Motor neuron (in vitro differentiated cells): ENCODE measurements around the gene EIF2B2. TPM values are rescaled to one million over a fixed set of nuclear protein-coding genes. Genes with fewer than 3 reads are reported as not detected.
A peak's percentile ranks its signal among the peaks of the same experiment; 100 is the strongest.

Experiments used
- ATAC-seq, 8 experiments: fragments of 200-7000 bp; cut with Tn5 transposase; replicated peaks in 6 of 8; 2 replicates each; pipeline ENCODE4 v1.8.0; 2021; ENCODE audit warnings: mild to moderate bottlenecking in 8 of 8, moderate library complexity in 8 of 8
- H3K27ac ChIP-seq, 2 donors: fragments of 250-450 bp; sonication (Bioruptor Pico); 2 replicates each; pipeline ENCODE4 v1.9.0; 2021; ENCODE audit warnings: antibody characterized with exemption in 2 of 2, mild to moderate bottlenecking in 2 of 2, moderate library complexity in 1 of 2
- H3K4me1 ChIP-seq, 2 donors: fragments of 250-450 bp; sonication (Bioruptor Pico); replicated peaks in 1 of 2; 2 replicates each; pipeline ENCODE4 v1.6.1; 2021; ENCODE audit warnings: antibody characterized with exemption in 2 of 2, mild to moderate bottlenecking in 2 of 2, moderate library complexity in 1 of 2
- H3K4me3 ChIP-seq, 5 donors: fragments of 250-450 bp; sonication (Bioruptor Pico); 2 replicates each; pipeline ENCODE4 v1.9.0; 2021; ENCODE audit warnings: antibody characterized with exemption in 5 of 5, mild to moderate bottlenecking in 5 of 5, moderate library complexity in 4 of 5
- WGBS, 10 experiments: fragments of 450-650 bp; shearing (Covaris generic); methylation state at CpG; one replicate each; pipeline ENCODE4 v1.0.0; 2022; 5-methylcytosine and 5-hydroxymethylcytosine counted together
- in situ Hi-C, 9 experiments: fragments of 400-800 bp; cut with MboI; loops; one replicate each; pipeline ENCODE4 v1.15.0; 2021; ENCODE audit warnings: low sequenced_read_pairs in 9 of 9, low pct_unique_long_range_greater_than_20kb in 2 of 9; ENCODE audit not compliant: unreplicated experiment in 9 of 9
- total RNA-seq, 8 experiments: library from RNA; unstranded; fragments of 300-600 nt; gene quantifications; 2 replicates each; pipeline versions ENCODE4 v1.2.3 to v1.2.4, GENCODE V29; 2022

The EIF2B2 gene
- total RNA-seq, 8 experiments from 2014 or later = 26.3 to 40.3 (median 32.9) TPM

DNA sequence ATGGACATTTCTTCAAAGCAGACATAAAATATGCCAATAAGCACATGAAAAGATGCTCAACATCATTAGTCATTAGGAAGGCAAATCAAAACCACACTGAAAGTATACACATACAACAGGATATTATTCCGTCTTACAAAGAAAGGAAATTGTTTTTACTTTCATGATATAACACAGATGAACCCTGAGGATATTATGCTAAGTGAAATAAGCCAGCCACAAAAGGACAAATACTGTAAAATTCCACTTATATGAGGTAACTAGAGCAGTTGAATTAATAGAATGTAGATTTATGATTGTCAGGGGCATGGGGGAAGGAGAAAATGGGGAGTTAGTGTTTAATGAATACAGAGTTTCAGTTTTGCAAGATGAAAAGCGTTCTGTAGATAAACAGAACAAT is 56.9 kb downstream of the EIF2B2 start:
- 0 to 100% (median 92%) methylated on average over 1 to 2 of the region's 2 CpGs; no CpG with 5 or more reads in 1 of the 10 experiments for WGBS, 10 experiments
- Histone ChIP-seq H3K4me1 (peaks cover 0 to 6% of the 10 kb centered on the region in 2 donors), H3K27ac (no peak overlapping the region), H3K4me3 (no peak overlapping the region)
- peak in 2 of 8 experiments; percentile 8 to 10 for ATAC-seq
- in situ Hi-C loops = no loop called here

DNA sequence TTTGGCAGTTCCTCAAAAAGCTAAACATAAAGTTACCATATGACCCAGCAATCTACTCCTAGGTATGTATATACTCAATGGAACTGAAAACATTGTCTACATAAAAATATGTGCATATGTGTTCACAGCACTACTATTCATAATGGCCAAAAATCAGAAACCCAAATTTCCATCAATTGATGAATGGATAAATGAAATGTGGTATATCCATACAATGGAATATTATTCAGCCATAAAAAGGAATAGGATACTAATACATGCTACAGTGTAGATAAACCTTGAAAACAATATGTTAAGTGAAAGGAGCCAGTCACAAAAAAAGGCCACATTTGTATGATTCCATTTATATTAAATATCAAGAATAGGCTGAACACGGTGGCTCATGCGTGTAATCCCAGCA is 57.7 kb downstream of the EIF2B2 start:
- no peak for ATAC-seq
- H3K4me3 ChIP-seq = no peak overlapping the region
- peaks cover 0 to 6% of the 10 kb centered on the region in 2 donors for H3K4me1 ChIP-seq
- H3K27ac ChIP-seq = no peak overlapping the region
- in situ Hi-C loops = no loop called here
- WGBS, 10 experiments = 58 to 100% (median 81%) methylated on average over 1 to 2 of the region's 2 CpGs; no CpG with 5 or more reads in 4 of the 10 experiments

Other genes starting within 250 kb of the EIF2B2 start
- 10 to 100 TPM; 38.7 to 95.4 (median 47.5) TPM for gene YLPM1, start 239.6 kb upstream of the EIF2B2 start, total RNA-seq
- 1 to 10 TPM in 3 of 8 experiments, under 1 TPM in 5; 0.29 to 2.4 (median 0.90) TPM for gene PROX2, start 126.8 kb upstream of the EIF2B2 start, total RNA-seq
- gene DLST, start 121.0 kb upstream of the EIF2B2 start, total RNA-seq = 100 to 1,000 TPM in 1 of 8 experiments, 10 to 100 TPM in 7; 30.3 to 106 (median 51.6) TPM
- 10 to 100 TPM in 6 of 8 experiments, 1 to 10 TPM in 2; 1.6 to 45.1 (median 29.0) TPM for gene RPS6KL1, start 79.7 kb upstream of the EIF2B2 start, total RNA-seq
- gene PGF, start 47.3 kb upstream of the EIF2B2 start, total RNA-seq = 10 to 100 TPM in 2 of 8 experiments, 1 to 10 TPM in 5, under 1 TPM in 1; 0.31 to 36.6 (median 3.2) TPM
- 10 to 100 TPM; 12.2 to 37.4 (median 21.3) TPM for gene MLH3, start 48.5 kb downstream of the EIF2B2 start, total RNA-seq
- gene ACYP1, start 61.1 kb downstream of the EIF2B2 start, total RNA-seq = 10 to 100 TPM; 31.8 to 63.1 (median 39.4) TPM
- gene ZC2HC1C, start 66.7 kb downstream of the EIF2B2 start, total RNA-seq = 1 to 10 TPM; 1.6 to 9.3 (median 3.2) TPM
- gene NEK9, start 124.1 kb downstream of the EIF2B2 start, total RNA-seq = 10 to 100 TPM; 16.0 to 83.2 (median 23.6) TPM
- 100 to 1,000 TPM in 4 of 8 experiments, 10 to 100 TPM in 4; 76.0 to 299 (median 119) TPM for gene TMED10, start 173.7 kb downstream of the EIF2B2 start, total RNA-seq